ENCODE results near the gene RTN4RL2.

DNA sequence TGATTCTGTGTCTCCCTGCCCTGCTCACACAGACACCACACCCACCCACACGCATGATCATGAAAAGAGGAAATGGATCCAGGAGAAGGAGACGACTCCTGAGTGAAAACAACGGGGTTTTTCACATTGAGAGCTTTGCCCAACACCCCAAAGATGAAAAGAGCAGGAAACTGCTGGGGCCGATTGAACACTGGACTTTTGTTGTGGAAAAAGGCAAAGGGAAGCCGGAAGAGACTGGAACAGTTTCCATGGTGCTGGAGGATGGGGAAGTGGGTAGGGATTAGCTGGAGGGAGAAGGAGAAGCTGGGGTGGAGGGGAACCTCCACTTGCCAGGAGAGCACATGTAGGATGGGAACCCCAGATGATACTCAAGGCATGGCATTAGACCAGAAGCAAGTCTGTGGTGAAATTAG lies 28.2 kb upstream of the RTN4RL2 start:
- TF ChIP-seq, protein P1, sequence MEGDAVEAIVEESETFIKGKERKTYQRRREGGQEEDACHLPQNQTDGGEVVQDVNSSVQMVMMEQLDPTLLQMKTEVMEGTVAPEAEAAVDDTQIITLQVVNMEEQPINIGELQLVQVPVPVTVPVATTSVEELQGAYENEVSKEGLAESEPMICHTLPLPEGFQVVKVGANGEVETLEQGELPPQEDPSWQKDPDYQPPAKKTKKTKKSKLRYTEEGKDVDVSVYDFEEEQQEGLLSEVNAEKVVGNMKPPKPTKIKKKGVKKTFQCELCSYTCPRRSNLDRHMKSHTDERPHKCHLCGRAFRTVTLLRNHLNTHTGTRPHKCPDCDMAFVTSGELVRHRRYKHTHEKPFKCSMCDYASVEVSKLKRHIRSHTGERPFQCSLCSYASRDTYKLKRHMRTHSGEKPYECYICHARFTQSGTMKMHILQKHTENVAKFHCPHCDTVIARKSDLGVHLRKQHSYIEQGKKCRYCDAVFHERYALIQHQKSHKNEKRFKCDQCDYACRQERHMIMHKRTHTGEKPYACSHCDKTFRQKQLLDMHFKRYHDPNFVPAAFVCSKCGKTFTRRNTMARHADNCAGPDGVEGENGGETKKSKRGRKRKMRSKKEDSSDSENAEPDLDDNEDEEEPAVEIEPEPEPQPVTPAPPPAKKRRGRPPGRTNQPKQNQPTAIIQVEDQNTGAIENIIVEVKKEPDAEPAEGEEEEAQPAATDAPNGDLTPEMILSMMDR (IDR thresholded peaks at IDR 0.05): no peak
- no peak for TF ChIP-seq POLR2A (IDR thresholded peaks at IDR 0.05)
